K562 (cell line): ENCODE measurements around the gene PPP3CA. TPM values are rescaled to one million over a fixed set of nuclear protein-coding genes. Genes with fewer than 3 reads are reported as not detected.
"Not testable (repeated sequence)": the region's sequence is repeated elsewhere in the genome, so short reads cannot be mapped to it uniquely, and the experiment has no call there.

Source experiments
- ATAC-seq: fragments of 200-7000 bp; cut with Tn5 transposase; 3 replicates; pipeline ENCODE4 v1.9.1; 2020; ENCODE audit warnings: moderate library complexity
- BruUV-seq: library from RNA; stranded (reverse); fragments of 400-500 nt; replicated peaks from 2 replicates; lab custom pipeline; 2021; lab: Mats Ljungman, UMichigan
- CTCF ChIA-PET: fragments of 300-600 bp; formaldehyde crosslinking; extraction: SDS; loops from one replicate; lab custom pipeline; 2021; ENCODE audit warnings: low intra/inter-chr PET ratio; lab: Yijun Ruan, JAX
- POLR2A ChIA-PET: fragments of 300-600, 350-650 bp; sonication (Branson Sonifier 250); formaldehyde crosslinking; extraction: SDS; loops from one replicate; lab custom pipeline; 2021; ENCODE audit warnings: antibody characterized with exemption, inconsistent platforms; lab: Yijun Ruan, JAX
- DNase-seq, 4 experiments: peaks; one replicate each; pipeline versions ENCODE4 v3.0.0 to v3.0.0-alpha.2; 2011 to 2018; ENCODE audit warnings: low spot score in 3 of 4, mixed read lengths in 3 of 4; ENCODE audit errors: extremely low read depth in 1 of 4
- FAIRE-seq: peaks from 2 replicates; lab custom pipeline; 2011; peaks lifted over from hg19 to GRCh38; lab: Jason Lieb, UNC
- H2AFZ ChIP-seq: 2 replicates; pipeline ENCODE4 v1.6.0; 2011; ENCODE audit warnings: low read depth, low read length, control low read depth, inconsistent platforms
- H3K27ac ChIP-seq: fragments of 200-600 bp; 3 replicates; pipeline ENCODE4 v1.8.0; 2011; ENCODE audit warnings: low read depth, mild to moderate bottlenecking, control low read depth, inconsistent platforms, low read length, moderate library complexity, mixed read lengths; ENCODE audit errors: extremely low read depth
- H3K27me3 ChIP-seq, 2 experiments: fragments of 300-600 bp in 1 of 2; 2 replicates in 1 of 2; 3 replicates in 1 of 2; pipeline versions ENCODE4 v1.6.0 to v1.8.0; 2011; ENCODE audit warnings: inconsistent platforms in 2 of 2, low read length in 2 of 2, mild to moderate bottlenecking in 1 of 2, mixed read lengths in 1 of 2, moderate library complexity in 1 of 2; ENCODE audit not compliant: control insufficient read depth in 2 of 2, insufficient read depth in 2 of 2
- H3K36me3 ChIP-seq: fragments of 300-600 bp; 3 replicates; pipeline ENCODE4 v1.8.0; 2011; ENCODE audit warnings: mild to moderate bottlenecking, low read length, inconsistent platforms; ENCODE audit not compliant: control insufficient read depth, insufficient read depth
- H3K4me1 ChIP-seq, 2 experiments: fragments of 200-600 bp in 1 of 2; replicated peaks in 1 of 2; 2 replicates in 1 of 2; 3 replicates in 1 of 2; pipeline versions ENCODE4 v1.5.1 to v1.8.0; 2011; ENCODE audit warnings: inconsistent platforms in 2 of 2, low read length in 2 of 2, mild to moderate bottlenecking in 1 of 2, mixed read lengths in 1 of 2, moderate library complexity in 1 of 2; ENCODE audit not compliant: control insufficient read depth in 2 of 2, insufficient read depth in 2 of 2
- H3K4me2 ChIP-seq: 2 replicates; pipeline ENCODE4 v1.6.1; 2011; ENCODE audit warnings: low read length, control low read depth, inconsistent platforms, mixed read lengths; ENCODE audit not compliant: insufficient read depth
- H3K4me3 ChIP-seq: fragments of 200-600 bp; sonication (generic), shearing (Covaris generic); 2 replicates; pipeline ENCODE4 v1.5.1; 2016; ENCODE audit warnings: control low read depth, inconsistent platforms
- H3K79me2 ChIP-seq: fragments of 200-600 bp; 3 replicates; pipeline ENCODE4 v1.8.0; 2011; ENCODE audit warnings: low read length, inconsistent platforms; ENCODE audit not compliant: control insufficient read depth, insufficient read depth
- H3K9ac ChIP-seq, 2 experiments: 2 replicates each; pipeline versions ENCODE4 v1.6.0 to v1.6.1; 2011; ENCODE audit warnings: low read depth in 2 of 2, low read length in 2 of 2, control low read depth in 1 of 2, inconsistent platforms in 1 of 2, mild to moderate bottlenecking in 1 of 2, mixed read lengths in 1 of 2; ENCODE audit not compliant: insufficient read depth in 1 of 2
- H3K9me1 ChIP-seq: one replicate; pipeline ENCODE4 v1.6.0; 2011; ENCODE audit warnings: inconsistent platforms, mild to moderate bottlenecking, low read length, moderate library complexity; ENCODE audit not compliant: control insufficient read depth, insufficient read depth
- H3K9me3 ChIP-seq: replicated peaks from 2 replicates; pipeline ENCODE4 v1.5.1; 2011; ENCODE audit warnings: low read depth, low read length, inconsistent platforms; ENCODE audit not compliant: control insufficient read depth, insufficient read depth
- H4K20me1 ChIP-seq: replicated peaks from 2 replicates; pipeline ENCODE4 v1.6.1; 2011; ENCODE audit warnings: low read length, inconsistent platforms, mixed read lengths; ENCODE audit not compliant: control insufficient read depth, insufficient read depth
- WGBS: fragments of 100-300 bp; shearing (Covaris generic); methylation state at CpG from one replicate; pipeline ENCODE4 v1.1.6; 2016; ENCODE audit warnings: low coverage, mixed read lengths; ENCODE audit not compliant: insufficient coverage; ENCODE audit errors: missing lambda C conversion rate; 5-methylcytosine and 5-hydroxymethylcytosine counted together
- in situ Hi-C: fragments of 300-500 bp; cut with MboI; formaldehyde crosslinking; loops from 4 replicates; pipeline ENCODE4 v1.15.0; 2018; ENCODE audit warnings: inconsistent platforms, mixed read lengths
- intact Hi-C: fragments of 100-400 bp; cut with micrococcal nuclease; formaldehyde crosslinking; loops from 2 replicates; pipeline ENCODE4 v1.14.2; 2022
- polyA plus RNA-seq, 8 experiments: library from polyadenylated mRNA; depleted of rRNA in 4 of 8; stranded (reverse) in 5 of 8; unstranded in 3 of 8; fragments of >200 nt; fragmentation: Nextera tagmentation in 2 of 8; fragmentation: Illumina TruSeq in 1 of 8; extraction: Ambion mirVana in 2 of 8; extraction: Trizol in 1 of 8; gene quantifications; 2 replicates each; pipeline versions ENCODE4 v1.2.1 to v1.2.3, GENCODE V29; 2011 to 2014; ENCODE audit warnings: inconsistent platforms in 1 of 8, missing spikeins in 1 of 8
- total RNA-seq, 7 experiments: library from RNA; depleted of rRNA in 6 of 7; stranded (reverse); fragments of >200 nt in 6 of 7; fragmentation: Illumina TruSeq in 2 of 7; extraction: Trizol in 2 of 7; gene quantifications; 2 replicates each; pipeline versions ENCODE4 v1.2.1 to v1.2.3, GENCODE V29; 2011 to 2021; ENCODE audit warnings: low replicate concordance in 1 of 7

The PPP3CA gene
- total and polyA plus RNA-seq, 9 of the 15 experiments (the other 6 are each of a cell fraction or from before 2014, with no cell fraction given): 0.94 to 3.2 (median 1.6) TPM

- H3K79me2 ChIP-seq, H3K9me3 ChIP-seq, H3K4me2 ChIP-seq, in situ Hi-C loops, ATAC-seq, FAIRE-seq, H3K4me3 ChIP-seq, H3K9me1 ChIP-seq, H3K27me3 ChIP-seq, H3K27ac ChIP-seq, BruUV-seq, H3K36me3 ChIP-seq, CTCF ChIA-PET, H4K20me1 ChIP-seq, DNase-seq, H3K4me1 ChIP-seq, intact Hi-C loops, H2AFZ ChIP-seq, H3K9ac ChIP-seq: not testable (repeated sequence)
- WGBS: 1% methylated on average over 10 of the region's 10 CpGs
- POLR2A ChIA-PET: interaction anchor here (0.6 kb wide), 1 partner anchor 55 kb away, joined by 3 read pairs; no protein-coding TSS in a partner anchor
Observed at GRCh38 chr4:100995002-100995401, 352.3 kb downstream of the PPP3CA start.

GRCh38 chr4:100991332-100992069 is 355.8 kb downstream of the PPP3CA start:
- H3K9ac ChIP-seq, H3K4me2 ChIP-seq, CTCF ChIA-PET, H3K27me3 ChIP-seq, H3K36me3 ChIP-seq, H3K4me1 ChIP-seq, H3K27ac ChIP-seq, H3K4me3 ChIP-seq, H3K9me3 ChIP-seq, H2AFZ ChIP-seq, ATAC-seq, POLR2A ChIA-PET, DNase-seq, FAIRE-seq, H4K20me1 ChIP-seq, in situ Hi-C loops, H3K79me2 ChIP-seq, BruUV-seq, intact Hi-C loops, H3K9me1 ChIP-seq: not testable (repeated sequence)
- 0% methylated on average over 4 of the region's 6 CpGs for WGBS
